Spleen (tissue), 7 donors: Measurements from ENCODE around the gene KCNH5.

ENCODE experiments used
- CTCF ChIP-seq, 11 experiments: fragments of 200-600 bp in 7 of 11; fragments of 450-650 bp in 4 of 11; sonication (generic) in 4 of 11; IDR thresholded peaks in 8 of 11; conservative IDR thresholded peaks in 3 of 11; 1 replicate in 7 of 11; 2 replicates in 4 of 11; pipeline versions ENCODE4 v1.4.0 to v1.8.0; 2016 to 2021; ENCODE audit warnings: antibody characterized with exemption in 11 of 11, inconsistent platforms in 4 of 11, mild to moderate bottlenecking in 1 of 11
- POLR2AphosphoS5 ChIP-seq, 3 donors: sonication (generic); formaldehyde crosslinking; IDR thresholded peaks; one replicate each; pipeline ENCODE4 v1.5.1; 2017; ENCODE audit warnings: antibody characterized with exemption in 3 of 3
- donor health status: DM: no; HTN: no; CAD: no; lungs with moderate emphysema.
- donor health status: DM: no; HTN: no; CAD: no.
- donor health status: DM: no; HTN: no; CAD: no.

- TF ChIP-seq CTCF (IDR thresholded peaks at IDR 0.05 in 8 of 11, conservative IDR thresholded peaks at IDR 0.05 in 3 of 11), result no peak
- TF ChIP-seq POLR2AphosphoS5 (IDR thresholded peaks at IDR 0.05), result no peak
These were observed 131.2 kb downstream of the KCNH5 start for GRCh38 chr14:62914025-62914424.
